Stimulated activated CD4-positive, alpha-beta T cell treated with anti-CD3 and anti-CD28 coated beads, Interleukin-1b, Interleukin-23, amount 100 ng/mL, for 4 hours (primary cell): ENCODE data around the gene DYRK1A.

Source experiments
- DNase-seq, 2 donors: peaks; one replicate each; pipeline ENCODE4 v3.0.0-alpha.2; 2020; ENCODE audit warnings: low read depth in 2 of 2

DYRK1A gene

DNA sequence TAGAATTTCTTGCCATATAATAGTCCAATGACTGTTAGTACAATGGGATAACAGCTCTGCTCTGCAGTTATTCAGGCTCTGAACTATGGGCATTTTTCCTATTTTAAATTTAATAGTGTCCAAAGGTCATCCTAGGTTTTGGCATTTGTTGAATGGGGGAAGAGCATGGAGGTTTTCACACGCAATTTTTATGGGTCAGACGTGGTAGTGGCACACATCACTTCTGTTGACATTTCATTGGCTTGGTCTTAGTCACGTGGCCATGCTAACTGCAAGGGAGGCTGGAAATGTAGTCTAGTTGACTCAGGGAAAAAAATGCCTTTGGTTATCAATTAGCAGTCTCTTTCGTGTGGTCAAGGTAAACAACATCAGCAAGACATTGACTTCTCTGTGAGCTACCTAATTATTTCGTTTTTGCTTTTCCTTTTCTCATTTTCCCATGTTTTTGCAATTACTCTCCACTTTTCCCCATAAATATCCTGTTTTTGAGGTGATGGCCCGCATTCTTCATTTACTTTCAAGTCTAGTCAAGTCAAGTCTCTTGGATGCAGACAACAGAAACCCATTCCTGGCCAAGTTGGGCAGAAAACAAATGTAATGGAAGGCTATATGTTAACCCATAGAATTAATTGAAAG is 82.8 kb downstream of the DYRK1A start:
- DNase-seq, result no peak

DNA sequence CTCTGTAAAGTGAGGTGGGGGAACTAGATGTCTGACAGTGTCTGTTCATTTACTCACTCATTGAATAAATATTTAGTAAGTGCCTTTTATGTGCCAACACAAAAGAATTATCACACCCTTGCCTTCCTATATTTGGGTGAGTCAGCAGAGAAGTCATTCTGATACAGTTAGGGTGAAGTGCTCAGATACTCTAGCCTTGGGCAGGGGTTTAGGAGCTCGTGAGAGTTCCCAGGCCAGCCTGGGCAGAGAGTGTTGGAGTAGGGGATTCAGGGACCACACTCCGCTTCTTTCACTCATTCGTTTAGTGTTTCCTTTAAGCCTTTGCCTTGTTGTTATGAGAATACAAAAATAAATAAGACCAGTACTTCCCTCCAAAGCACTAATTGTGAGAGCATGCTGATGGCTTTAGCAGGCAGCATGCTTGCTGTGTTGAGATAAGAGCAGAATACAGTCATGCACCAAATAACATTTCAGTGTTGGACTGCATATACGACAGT is 83.9 kb downstream of the DYRK1A start:
- DNase-seq, result no peak

DNA sequence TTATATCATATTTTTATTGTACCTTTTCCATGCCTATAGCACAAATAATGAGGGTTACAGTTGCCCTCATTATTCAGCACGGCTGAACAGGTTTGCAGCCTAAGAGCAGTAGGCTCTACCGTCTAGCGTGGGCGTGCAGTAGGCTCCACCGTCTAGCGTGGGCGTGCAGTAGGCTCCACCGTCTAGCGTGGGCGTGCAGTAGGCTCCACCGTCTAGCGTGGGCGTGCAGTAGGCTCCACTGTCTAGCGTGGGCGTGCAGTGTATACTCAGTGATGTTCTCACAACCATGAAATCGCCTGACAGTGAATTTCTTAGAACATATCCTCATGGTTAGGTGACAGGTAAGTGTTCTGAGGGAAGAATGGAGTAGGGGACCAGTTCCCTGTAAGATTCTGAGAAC is 84.9 kb downstream of the DYRK1A start:
- DNase-seq, result peak in 1 of 2 donors; percentile 38

DNA sequence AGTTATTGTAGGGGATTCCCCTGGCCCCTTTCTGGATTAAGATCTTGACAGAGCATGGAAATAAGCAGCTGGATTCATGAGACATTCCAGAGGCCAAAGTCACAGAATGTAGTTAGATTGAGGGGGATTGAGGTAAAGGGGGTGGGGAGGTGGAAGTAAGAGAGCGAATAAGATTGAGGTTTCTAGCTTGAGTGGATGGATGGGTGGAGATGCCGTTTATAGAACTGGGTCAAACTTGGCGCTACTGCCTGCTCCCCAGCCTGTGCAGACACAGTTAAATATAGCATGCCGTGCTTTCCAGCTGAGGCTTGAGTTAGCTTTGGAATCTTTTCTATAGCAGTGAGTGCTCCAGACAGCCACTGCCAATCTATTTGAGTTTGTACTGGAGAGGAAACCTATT is 85.7 kb downstream of the DYRK1A start:
- DNase-seq, result no peak

DNA sequence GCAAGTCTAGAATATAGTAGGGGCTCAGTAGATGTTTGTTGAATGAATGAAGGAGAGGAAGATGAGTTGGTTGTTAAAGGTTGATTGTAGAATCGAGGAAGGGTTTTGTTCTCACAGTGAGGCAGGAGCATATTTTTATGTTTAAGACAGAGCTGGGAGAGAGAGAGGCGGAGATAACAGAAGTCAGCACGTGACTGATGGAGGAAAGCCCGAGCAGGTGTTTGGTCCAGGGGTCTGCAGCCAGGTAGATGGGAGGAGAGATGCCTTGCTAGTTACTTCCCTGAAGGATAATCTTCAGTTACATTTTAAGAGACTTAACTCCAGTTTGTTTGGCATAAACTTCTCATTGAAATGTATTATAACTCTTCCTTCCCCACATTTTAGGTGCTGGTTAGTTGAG is 86.8 kb downstream of the DYRK1A start:
- no peak for DNase-seq

DNA sequence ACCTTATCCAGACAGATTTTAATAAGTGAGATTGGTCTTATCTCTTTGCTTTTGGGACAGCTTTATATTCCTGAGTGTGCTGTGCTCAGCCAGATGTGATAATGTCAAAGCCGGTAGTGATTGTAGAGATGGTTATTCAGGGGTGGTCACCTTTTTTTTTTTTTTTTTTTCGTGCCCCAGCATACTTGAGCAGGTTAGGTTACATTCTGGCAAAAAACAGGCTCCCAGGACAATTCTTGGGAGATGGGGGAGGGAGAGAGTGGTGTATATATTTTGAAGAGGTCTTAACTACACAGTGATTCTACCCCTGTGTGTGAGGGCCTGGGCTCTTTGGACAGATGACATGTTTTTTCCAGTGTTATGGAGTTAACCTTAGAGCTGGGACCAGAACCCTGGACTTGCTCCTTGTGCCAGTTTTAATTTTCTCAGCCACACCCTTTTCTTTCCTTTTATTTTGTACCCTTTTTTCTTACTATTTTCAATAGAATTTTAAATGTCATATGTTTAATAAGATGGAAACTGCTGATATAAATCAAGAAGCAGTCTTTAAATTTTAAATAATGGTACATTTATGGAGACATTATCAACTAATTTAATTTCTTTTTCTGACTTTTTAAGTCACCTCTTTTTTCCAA is 88.4 kb downstream of the DYRK1A start:
- DNase-seq, result no peak

DNA sequence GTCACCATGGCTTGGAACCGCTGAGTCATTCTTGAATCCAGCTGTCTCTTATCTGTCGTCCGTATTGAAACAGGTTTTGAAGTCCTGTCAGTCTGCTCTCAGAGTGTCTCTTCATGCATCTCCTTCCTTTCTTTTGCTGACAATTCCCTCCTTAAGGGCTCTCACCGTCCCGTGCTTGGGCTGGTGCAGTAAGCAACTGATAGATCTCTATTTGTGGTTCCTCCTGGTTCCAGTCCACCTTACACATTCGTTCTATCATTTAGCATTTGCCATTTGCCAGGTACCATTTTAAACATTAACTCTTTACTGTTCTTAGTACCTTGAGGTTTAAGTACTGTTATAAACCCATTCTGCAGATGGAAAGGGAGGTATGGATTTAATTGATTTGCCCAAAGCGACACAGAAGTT is 88.9 kb downstream of the DYRK1A start:
- no peak for DNase-seq

DNA sequence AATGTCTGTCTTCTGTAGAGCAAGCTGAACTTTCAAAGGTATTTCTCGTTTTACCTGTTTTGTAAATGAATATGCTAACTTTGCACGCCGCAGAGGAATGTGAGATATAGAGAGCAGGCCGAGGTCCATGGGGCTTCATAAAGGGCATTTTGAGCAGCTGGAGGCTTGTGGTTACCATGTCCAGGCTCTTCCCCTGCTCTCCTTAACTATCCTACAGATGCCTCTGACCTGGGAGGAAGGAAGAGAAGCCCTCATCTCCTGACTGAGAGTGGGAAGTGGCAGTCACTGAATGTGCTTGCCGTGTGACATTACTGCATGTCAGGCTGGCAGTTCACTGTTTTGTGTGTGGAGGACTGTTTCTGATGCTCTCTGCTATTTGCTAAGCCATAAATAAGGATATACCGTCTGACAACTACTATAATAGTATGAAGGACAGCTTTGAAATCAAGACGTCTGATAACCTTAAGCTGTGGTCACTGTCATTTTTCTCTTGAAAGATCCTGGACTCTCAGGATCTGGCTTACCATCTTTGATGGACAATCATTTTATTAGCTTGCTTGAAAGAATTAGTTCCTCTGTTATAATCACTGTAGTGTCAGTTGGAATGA is 92.2 kb downstream of the DYRK1A start:
- no peak for DNase-seq

DNA sequence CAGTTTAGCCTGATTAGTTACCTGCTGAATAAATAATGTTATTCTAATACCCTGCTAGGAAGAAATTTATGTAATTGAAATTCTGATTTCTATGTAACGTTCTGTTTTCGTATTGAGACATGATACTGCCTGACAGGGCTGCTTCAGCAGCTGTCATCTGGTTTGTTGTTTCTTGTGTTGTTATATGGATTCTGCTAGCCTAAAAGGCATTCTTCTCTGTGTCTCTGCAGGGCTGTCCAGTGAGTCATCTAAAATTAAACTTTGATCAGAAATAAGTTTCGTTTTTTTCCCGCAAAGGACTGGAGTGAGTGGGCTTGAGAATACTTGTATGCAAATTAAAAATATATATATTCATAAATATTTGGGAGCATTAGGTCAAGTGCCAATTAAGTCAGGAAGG is 93.0 kb downstream of the DYRK1A start:
- DNase-seq, result no peak

DNA sequence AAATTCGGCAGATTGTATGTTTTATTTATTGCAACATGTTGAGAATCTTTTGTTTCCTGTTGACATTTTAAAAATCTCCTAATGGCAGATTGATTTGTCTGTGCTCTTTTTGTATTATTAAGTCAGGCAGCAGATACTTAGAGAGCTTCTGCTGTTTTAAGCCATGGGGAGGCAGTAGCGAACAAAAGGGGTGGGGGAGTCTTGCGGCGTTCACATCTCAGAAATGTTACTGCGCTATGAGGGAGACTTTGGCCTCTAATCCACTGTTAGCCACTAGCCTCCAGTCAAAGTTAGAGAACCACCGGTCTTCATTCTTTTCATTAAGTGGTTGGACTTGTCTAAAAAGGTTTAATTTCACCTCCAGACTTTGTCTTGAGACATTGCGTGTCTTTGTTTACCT is 93.6 kb downstream of the DYRK1A start:
- no peak for DNase-seq

DNA sequence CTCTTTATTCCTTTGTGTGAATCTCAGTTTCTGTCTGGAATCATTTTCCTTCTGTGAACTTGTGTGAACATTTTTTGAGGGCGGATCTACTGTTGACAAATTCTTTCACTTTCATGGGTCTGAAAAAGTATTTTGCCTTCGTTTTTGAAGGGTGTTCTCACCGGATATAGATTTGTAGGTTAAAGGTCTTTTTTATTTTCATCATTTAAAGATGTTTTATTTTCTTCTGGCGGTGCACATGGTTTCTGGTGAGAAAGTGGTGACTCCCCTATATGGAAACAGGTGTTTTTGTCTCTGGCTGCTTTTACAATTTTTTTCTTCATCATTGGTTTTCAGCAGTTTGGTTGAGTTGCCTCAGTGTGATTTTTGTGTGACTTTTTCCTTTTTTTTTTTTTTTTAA is 94.9 kb downstream of the DYRK1A start:
- DNase-seq, result no peak

DNA sequence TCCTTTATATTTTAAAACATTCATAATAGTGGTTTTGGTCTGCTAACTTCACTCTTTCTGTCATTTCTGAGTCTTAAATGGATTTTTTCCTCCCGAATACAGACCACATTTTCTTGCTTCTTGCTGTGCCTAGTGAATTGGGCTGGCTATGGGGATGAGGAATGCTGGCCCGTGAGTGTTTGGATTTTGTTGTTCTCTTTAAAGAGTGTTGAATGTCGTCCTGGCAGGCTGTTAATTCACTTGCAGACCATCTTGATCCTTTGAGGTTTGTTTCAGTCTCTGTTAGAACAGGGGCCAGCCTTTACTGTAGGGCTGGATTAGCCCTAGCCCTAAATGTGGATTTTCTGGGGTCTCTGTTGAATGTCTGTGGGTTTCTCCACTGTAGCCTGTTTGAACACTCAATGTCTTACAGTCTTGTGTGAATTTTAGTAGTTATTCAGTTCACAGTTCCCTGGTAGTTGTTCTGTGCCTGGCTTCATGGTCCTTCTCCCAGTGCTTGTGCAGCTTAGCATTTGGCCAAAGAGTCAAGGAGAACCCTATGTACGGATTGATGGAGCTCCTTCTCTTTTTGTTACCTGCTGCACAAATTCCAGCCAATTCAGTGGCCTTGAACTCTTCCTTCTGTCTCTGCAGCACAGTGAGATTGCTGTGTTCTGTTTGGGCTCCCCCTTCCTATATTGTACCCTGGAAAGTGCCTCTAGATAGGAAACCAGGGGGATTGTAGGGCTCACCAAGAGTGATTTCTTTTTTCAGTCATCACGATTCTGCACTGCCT is 95.7 kb downstream of the DYRK1A start:
- DNase-seq, result no peak

DNA sequence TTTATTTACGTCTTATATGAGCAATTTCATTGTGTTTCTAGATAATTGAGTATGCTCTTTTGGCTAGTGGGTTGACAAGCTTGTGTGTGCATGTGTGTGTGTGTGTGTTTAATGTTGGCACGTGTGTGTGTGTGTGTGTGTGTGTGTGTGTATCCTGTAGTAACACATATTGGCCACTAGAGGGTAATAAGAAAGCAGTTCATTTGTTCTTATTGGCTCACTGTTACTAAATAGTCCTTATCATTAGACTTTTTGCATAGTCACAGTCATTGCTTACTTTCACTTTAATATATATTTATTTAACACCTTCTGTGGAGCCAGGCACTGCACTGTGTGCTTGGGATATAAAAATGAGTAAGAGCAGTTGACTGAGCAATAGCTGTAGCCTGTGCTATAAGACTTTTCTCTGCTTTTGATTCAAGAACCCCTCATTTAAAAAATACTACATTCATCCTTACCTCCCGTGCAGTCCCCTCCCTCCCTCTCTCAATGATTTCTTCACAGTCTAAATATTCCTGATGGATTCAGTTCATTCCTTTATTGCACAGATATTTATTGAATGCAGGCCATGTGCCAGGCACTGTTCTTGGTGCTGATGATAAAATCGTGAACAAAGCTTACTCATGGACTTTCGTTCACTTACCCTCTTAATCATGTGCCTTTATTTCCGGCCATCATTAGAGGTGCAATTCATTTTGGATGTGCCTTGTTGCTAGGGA is 96.7 kb downstream of the DYRK1A start:
- DNase-seq, result peak in 1 of 2 donors; percentile 10

DNA sequence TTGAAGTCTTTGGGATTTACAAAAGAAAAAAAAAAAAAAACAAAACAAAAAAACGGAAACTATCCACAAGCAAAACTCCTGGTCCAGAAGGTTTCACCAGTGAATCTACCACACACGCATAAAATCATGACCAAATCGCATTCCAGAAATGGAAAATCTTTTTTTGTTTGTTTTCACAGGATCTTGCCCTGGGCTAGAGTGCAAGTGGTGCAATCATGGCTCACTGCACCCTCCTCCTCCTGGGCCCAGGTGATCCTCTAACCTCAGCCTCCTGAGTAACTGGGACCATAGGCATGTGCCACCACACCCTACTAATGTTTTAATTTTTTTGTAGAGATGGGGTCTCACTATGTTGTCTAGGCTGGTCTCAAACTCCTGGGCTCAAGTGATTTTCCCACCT is 100.5 kb downstream of the DYRK1A start:
- DNase-seq, result no peak

DNA sequence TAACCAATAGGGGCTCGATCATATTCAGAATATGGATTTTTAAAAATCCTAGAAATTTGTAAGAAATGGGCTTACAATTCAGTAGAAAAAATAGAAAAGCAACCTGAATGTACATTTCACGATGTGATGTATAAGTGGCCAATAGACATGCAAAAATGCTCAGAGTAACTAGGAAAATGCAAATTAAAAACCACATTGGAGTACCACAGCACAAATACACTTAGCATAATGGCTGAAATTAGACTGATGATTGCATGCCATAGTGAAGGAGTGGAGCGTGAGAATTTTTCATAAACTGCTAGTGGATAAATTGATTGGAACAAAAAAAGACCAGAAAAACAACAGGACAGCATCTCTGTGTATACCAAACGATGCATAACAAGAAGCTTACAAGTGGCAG is 102.3 kb downstream of the DYRK1A start:
- no peak for DNase-seq

DNA sequence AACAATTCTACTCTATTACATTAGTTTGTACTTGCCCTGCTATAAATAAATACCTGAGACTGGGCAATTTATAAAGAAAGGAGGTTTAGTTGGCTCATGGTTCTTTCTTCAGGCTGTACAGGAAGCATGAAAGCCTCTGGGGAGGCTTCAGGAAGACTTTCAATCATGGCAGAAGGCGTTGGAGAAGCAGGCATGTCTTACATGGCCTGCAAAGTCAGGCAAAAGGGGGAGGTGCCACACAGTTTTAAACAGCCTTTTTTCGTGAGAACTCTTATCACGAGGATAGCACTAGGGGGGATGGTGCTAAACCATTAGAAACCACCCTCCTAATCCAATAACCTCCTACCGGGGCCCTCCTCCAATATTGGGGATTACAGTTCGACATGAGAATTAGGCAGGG is 102.9 kb downstream of the DYRK1A start:
- DNase-seq, result no peak

DNA sequence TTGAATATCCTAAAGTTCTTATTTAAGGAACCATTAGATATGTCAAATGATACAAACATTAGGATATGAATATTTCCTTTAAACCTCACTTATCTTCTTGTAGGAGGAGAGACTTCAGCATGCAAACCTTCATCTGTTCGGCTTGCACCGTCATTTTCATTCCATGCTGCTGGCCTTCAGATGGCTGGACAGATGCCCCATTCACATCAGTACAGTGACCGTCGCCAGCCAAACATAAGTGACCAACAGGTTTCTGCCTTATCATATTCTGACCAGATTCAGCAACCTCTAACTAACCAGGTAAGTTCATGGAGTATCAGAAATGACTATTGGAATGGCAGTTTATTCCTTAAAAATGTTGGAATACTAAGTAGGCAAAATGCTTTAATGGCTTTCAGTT is 106.0 kb downstream of the DYRK1A start:
- DNase-seq, result no peak

DNA sequence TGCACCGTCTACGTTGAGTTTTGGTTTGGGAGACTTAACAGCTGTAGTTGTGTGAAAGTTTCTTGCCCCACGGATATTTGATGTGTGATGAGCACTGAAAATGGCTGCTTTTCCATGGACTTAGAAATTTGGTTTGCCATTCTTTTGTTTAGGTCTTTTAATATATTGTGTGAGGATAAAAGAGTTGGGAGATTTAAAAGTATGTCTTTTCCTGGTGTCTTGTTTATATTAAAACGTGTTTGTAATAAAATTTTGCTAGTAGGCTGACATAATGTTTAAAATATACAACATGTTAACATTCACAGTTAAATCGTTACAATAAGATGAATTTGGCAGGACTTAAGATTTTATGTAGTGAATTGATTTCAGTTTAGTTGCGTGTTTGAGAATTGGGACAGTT is 106.9 kb downstream of the DYRK1A start:
- no peak for DNase-seq

DNA sequence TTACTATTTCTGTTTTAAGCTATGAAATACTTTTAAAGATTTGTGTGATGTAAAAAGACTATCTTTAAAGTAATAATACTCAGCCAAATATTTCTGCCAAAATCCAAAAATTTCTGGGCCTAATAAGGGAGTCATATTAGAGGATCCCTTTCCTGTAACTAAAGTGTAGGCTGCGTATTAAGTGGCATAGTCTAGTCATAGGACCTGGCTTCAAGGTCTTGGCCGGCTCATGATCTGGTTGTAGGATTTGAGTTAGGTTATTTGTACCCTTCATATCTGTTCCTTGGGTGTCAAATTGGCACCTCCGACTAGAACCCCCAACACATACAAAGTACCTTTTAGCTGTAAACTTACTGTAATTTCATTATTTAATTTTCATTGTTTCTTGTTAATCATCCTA is 107.8 kb downstream of the DYRK1A start:
- no peak for DNase-seq

DNA sequence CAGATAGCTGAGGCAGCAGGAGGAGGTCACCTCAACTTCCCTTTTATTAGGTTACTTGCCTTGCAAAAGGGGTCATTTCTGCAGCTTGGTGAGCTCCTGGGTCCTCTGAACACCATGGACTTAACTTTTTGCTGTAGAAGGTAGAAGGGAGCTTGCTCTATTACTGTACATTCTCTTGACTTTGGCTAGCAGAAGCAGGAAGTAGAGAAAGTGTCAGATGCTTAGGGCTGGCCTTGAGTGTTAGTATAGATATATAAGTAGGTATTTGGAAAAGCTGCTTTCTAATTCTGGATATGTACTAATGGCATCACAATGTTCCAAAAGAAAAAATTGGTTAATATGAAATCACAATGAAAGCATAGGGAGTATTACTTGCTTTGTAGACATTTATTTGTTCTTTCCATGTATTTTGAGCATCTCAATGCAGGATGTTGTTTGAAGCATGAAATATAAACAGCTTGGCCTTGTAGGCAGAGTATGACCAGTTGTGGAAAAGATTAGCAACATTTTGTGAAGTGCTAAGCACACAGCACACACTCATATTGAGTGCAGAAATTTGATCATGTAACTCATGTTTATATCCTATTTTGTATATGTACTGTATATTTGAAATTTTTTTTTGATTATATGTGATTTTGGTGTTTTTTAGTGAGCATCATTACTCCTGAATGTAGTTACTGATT is 108.8 kb downstream of the DYRK1A start:
- no peak for DNase-seq

DNA sequence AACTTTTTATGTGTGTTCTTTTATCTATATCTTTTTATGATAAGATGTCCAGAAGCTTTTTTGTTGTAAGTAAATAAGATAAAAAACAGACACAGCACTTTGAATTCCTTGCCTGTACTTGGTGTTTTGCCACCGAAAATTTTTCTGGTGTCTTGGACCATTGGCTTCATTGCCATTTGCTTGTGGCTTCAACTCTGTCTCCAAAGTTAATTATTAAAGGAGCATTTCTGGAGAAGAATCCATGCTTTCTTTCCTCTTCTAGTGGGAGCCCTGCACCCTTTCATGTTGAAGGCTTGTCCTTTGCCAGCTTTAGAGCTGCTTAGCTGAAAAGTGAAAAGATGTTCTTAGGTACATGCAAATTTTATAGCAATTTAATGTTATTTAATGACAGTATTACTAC is 112.2 kb downstream of the DYRK1A start:
- no peak for DNase-seq
